COLO668 (cell line): ENCODE data around the gene RBFOX1.

ENCODE experiments used
- DNase-seq: peaks from one replicate; lab custom pipeline; 2025; ENCODE audit not compliant: unreplicated experiment; lab: John Stamatoyannopoulos, UW

The RBFOX1 gene

DNA sequence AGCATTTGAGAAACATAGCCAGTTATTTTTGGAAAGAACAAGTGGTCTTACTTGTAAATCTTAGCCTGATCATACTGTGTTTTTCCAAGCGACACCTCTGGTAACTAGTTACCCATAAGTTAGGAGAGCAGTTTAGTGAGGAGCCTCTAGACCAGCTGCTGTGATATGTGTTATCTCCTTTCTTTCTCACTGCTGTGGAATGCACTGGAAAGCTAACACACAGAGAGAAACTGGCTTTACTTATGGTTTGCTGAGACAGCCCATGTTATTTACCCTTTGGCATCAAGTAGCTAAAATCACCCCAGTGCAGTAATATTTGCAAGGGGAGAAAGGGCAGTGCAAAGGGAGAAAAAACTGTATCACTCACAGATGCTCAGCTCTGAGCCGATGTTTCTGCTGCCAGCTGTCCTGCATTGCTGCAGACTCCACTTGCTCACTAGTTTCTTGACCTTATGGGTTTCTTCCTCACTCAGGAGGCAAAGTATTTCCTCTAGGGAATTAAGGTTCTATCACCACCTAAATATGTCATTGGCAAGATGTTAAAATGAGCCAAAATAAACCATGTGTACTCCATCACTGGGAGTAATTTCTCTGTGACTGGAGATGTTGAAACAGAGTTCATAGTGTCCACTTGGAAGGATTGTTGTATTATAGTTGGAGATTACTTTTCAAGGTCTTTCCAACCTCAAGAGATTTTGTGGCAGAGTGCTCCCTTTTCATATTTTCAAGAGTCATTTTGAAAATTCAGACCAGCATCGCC, 2.3 kb downstream of the RBFOX1 start:
- DNase-seq = no peak

DNA sequence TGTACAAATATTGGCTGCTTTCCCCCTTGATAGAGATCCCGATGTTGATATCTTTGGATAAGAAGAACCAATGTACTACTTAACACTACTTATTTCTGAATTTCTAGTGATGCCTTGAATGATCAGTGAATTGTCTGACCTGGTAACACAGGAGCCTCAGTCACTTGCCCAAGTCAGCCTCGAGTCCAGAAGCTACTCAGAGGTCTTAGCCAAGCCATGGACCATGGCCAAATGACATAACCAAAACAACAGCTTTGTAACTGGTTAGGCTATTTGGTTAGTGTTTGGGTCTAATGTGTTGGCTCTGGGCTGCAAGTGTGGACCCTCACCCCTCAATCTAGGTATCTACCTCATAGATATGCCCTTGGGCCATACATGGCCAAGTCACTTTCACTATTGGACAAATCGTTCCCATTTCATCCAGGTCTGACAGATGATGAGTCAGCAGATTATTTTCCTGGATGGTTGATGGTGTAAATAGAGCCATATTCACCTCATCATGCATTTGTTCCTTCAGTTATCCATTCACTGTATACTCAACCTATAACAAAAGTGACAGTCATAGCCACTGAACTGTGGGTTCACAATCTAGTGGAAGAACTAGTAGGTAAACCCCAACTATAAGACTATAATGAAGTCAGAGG, 3.5 kb downstream of the RBFOX1 start:
- no peak for DNase-seq

DNA sequence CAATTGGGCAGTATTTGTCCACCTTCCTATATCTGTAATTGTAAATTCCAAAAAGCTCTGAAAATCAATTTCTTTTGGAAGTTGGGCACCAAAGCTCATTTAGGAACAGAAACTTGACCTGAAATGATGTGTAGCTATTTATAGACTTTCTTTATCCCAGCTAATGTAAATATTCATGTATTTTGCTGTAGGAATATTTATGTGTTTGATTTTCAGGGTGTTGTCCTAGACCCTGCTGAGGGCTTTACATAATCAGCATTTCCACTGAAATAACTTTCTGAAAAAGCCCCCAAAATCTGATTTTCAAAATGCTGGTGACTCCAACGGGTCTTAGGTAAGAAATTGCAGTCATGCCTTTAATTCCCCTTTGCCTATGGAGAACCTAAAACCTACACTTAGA, 4.1 kb downstream of the RBFOX1 start:
- no peak for DNase-seq

DNA sequence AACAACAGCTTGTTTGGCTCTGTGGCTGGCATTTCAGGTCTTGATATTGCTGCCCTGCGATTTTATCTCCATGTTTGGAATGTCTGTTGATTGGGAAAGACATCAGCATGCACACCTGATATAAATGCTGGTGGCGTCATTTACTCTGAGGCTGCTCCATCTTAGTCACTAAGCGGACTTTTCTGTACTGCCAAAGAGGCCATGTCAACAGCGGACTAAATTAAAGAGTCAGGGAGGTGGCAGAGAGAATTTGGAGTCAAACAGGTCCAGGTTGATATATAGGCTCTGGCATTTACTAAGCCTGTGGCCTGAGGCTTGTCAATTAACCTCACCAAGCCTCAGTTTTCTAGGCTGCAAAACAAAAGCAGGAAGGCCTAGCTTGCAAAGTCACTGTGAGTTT, 6.2 kb downstream of the RBFOX1 start:
- DNase-seq = no peak

DNA sequence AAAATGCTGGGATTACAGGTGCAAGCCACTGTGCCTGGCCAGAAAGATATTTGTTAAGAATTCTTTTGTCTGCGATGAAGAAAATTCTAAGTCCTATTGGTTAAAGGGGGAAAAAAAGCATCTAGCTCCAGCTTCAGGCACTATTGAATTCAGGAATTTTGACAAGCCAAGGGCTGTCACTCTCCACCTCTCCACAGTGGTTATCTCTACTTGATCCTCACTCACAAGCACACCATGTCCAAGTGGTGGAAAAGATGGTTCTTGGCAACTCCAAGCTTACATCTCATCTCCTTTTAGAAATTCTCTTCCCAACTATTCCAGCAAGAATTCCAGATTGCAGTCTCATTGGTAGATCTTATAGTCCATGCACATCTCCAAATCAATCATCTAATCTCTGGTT, 7.1 kb downstream of the RBFOX1 start:
- DNase-seq = no peak

DNA sequence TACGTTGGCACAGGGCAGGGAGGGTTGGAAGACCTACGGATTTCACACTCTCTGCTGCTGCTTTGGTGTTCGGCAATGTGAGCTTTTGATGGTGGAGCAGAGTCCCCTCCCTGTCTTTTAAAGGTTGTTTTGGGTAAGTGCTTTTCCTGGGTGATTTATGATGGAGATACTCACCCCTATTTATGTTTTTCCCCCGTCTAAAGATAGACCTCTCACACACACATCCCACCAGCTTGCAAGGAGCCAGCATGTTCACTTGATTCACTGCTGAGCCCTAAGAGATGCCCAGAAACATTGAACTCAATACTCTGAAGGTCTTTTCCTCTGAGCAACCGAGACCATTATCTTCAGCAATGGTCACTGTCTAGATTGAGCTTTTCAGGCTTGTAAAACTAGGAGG, 8.3 kb downstream of the RBFOX1 start:
- no peak for DNase-seq

DNA sequence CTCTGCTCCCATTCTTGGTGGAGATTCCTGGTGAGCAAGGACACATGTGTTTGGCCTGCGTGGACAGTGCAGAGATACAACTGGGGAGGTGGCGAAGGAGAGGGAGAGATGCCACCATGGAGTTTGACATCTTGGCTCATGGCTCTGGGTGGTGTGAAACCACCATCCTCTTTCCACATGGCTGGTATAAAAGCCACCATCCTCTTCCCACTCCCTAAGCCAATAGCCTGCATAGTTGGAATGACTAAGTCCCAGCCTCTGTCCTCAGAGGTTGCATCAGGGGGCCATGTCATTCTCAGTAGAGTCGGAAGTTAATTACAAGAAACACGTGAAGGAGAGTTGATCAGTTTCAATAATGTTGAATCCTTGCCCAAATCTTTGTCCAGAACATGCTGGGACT, 10.0 kb downstream of the RBFOX1 start:
- no peak for DNase-seq

DNA sequence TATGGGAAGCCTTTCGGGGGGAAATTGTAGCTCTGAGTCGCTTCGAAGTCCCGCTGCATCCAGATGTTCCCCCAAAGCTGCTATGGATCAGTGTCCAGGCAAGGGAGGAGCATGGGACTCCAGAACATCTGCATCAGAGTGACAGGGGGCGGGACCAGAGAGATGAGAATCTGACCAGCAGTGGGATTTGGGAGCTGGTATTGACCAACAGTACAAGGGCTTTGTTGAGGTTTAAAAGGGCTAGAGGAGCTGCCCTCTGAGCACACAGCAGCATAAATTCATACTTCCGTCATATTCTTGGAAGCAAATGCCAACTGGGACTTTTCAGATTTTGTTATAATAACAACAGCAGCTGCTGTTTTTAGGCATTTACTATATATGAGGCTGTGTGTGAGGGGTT, 10.6 kb downstream of the RBFOX1 start:
- no peak for DNase-seq

DNA sequence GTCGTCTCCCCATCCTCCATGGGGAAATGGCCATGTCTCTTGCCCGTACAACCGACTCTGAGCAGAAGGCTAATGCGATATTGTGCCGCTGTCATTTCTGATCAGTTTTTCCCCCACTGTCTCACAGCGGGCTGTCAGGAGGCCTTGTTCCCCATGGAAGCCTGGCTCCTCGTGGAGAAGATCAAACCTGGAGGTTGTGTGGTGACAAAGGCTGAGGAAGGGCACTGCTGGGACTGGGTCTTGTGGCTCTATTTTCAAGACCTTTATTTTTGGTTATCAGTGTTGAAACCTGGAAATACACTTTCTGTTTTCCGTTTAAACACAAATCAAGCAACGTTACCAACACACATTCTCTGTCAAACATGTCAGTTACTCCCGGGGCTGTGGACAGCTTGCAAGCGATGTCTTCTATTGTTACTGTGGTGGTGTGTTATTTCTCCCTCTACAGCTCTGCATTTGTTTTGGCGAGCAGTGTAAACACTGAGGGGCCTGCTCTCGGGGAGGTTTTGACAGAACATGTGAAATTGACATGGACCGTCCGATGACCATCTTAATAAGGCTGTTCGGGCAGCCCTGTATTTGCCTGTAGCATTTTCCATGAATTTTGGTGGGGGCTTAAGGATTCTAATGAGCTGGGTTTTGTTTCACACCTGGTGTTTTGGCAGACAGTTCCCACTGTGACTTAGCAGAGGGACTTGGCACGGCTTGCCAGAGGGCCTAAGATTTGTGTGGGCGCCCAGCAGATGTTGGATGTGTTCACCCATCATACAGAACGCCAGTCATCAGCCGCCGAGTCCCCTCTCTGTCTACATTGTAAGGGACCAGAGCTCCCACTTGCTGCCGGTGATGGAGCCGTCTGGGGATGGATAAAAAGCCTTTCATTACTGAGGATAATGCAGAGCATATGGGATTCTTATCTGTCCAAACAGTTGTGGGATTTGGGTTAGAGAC, 12.5 kb downstream of the RBFOX1 start:
- DNase-seq = no peak

DNA sequence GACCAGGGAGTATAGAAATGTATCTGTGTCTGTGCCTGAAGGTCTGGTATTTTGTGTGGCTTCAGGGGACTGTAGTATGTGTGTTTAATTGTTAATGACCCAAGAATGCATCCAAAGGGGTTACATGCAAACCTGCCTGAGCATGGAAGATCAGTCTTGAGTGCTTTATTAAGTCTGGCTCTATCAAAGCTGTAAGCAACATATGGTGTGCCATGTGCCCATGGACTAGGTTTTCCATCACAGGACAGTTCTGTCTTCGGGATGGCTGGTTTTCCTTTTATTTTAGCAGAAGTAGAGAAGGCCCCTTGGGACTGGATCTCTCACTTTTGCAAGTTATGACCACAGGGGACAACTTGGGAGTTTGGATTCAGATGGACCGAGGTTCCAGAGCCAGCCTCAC, 18.2 kb downstream of the RBFOX1 start:
- DNase-seq = no peak

DNA sequence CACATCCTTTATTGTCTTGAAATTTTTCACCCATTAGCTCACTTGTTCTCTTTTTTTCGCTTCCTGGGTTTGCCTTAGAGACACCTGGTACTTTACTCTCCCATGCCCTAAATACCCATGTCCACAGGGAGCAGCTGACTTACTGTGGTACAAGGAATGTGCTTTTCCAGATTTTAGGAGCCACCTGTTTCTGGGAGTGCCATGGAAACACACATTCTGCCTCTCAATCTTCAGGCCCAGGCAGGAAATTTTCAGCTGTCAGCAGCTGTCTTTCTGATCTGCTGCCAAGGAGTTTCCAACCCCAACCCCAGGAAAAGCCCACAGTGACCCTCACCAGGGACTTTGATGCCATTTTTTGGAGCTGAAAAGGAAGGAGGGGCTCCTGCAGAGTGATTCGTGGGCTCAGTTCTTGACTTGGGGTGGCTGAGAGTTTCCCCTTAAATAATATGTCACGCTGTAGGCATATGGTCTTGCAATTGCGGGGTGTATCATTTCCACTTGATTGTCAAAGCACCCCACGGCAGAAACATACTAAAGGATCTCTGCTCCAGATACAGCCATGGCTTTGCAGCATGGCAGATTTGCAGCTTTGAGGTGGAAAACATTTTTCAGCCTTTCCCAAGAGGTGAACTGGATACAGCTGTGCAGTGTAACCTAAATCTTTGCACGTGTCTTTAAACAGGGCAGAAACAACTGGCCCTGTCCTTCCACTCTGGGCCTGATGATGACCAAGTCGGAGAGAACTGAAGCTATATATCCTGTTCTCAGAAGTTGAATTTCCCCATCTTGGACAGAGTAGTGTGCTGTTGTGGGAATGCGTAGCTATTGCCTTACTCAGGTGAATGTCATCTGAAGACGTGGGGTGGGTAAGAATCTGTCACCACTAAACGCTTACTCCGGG, 19.2 kb downstream of the RBFOX1 start:
- DNase-seq = no peak

DNA sequence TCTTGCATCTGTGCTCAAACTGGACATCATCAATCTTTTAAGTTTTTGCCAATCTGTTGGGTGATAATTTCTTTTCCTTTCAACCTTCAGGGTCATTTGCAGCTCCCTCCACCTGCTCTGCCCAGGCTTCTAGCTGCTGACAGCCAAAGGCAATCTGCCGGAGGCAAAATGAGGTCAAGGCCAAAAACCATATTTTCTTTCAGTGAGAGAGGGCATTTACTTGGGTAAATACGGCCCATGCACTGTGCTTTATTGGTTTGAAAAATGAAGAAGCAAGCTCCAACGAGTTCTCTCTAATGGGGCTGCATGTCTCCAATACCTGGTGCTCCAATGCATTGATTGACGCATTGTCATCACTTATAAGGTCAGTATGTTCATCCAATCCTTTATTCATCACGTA, 23.1 kb downstream of the RBFOX1 start:
- DNase-seq = no peak

DNA sequence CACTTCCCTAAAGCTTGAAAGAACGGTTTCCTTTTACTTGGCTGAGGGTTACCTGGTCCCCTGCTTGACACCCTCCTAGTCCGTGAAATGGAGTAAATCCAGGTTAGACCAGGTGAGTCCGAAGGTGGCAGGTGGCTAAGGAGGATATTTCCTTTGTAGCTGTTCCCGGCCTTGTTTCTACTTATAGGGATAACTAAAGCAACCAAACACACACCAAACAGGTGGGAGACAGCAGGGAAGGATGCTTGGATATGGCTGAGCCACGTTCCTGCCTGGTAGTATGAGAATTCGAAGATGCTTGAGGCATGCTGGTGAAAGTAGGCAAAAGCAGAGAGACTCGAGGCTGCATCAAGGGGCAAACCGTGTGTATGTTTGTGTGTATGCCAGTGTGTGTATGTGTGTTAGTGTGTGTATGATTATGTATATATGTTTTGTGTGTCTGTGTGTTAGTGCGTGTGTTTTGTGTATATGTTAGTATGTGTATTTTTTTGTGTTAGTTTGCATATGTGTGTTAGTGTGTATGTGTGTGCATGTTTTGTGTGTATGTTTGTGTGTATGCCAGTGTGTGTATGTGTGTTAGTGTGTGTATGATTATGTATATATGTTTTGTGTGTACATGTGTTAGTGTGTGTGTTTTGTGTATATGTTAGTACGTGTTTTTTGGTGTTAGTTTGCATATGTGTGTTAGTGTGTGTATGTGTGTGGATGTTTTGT, 28.9 kb downstream of the RBFOX1 start:
- DNase-seq = no peak

DNA sequence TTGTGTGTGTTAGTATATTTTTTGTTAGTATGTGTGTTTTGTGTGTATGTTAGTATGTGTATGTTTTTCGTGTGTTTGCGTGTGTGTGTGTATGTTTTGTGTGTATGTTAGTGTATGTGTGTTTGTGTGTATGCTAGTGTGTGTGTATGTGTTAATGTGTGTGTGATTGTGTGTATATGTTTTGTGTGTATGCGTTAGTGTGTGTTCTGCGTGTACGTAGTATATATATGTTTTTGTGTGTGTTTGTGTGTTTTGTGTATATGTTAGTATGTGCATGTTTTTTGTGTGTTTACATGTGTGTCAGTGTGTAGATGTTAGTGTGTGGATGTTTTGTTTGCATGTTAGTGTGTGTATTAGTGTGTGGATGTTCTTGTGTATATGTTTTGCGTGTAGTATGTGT, 29.6 kb downstream of the RBFOX1 start:
- no peak for DNase-seq

DNA sequence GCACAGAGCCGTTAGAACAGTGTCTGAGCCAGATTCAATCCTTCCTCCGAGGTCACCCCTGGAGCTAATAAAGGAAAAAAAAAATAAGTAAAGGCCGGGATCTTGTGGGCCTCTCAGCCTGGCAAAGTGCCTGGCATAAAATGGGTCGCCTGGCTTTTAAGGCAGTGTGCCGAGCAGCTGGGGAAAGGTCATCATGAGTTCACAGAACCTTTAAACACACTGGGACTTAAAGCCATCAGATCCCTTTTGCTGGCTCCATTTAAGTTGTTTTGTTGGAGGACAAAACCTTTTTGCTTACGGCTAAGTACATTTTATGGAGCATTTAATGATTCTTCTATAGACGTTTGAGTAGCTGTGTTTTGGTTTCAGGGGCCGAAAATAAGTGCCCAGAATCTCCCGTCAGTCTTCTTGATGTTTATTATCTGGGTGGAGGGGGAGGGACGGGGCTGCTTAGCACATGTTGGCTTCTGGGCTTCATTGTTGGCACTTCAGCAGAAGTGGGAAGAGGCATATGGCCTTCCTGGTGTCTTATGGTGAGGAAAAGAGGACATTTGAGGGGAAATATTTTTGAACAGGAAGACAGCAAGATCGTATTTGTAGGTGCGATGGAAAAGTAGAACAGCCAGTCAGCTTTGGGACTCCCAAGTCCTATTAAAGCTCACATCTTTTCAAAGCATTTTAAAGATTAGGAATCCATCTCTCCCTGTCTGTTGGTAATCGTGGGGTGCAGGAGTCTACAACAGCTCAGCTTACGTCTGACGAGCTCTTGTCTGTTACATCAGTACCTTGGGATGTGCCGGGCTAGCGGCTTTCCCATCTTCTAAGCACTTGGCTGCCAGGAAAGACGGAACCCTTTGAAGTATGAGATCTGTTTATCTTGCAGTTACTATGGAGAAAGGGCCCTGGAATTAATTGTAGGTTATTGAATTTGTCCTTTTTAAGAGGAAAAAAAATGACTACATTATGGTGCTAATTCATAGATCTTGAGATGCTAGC, 31.1 kb downstream of the RBFOX1 start:
- no peak for DNase-seq

DNA sequence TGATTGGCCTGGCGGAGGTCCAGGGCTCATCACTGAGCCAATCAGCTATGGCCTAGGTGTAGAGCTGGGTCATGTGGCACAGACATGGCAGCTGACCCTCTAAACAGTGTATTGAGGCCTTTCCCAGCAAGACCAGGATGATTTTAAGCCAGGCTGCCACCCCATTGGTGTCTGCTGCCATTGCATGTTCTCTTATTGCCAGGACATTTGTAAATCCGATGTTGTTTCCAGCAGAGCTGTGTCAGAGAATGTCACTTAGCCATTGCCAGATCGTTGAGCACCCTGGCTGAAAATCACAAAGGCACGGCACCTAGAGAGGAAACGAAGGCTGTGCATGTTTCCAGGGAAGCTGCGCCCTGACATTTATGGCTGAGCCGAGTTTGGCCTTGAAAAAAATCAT, 33.4 kb downstream of the RBFOX1 start:
- DNase-seq = no peak

DNA sequence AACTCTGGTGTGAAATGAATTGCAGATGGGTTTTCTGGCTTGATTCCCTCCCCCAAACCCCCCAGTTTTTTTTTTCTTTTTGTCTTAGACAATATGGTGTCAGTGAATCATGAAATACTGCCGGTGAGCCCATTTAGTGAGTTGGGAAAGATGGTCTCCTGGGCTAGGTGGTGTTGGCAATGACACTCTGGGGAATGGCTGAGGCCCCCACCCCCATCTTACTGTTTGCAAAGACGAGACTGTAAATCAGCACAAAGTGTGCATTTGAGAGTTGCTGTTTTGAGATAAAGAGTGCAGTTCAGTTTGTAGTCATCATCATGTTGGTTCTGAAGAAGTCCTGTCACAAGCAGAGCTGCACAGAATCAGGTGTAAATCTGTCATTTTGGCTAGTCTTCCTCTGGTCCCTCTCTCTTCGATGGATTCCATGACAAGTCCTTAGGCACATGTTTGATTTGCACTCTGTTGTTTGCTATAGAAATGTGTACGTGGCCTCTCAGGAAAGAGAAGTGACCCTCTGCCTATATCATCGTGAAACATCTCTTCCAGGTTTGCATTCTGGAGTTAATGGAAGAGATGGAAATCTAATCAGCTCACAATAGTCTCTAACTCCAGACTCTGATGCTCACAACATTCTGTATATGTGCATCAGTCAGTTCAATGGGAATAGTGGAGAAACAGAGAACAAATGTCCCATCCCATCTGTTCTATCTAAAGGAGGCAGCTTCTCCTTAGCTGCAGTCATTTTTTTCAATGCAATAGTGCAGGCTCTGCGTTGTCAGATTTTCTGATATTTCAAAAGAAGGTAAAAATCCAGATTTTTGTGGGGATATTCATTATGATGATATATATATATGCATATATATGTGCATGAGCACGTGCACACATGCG, 34.6 kb downstream of the RBFOX1 start:
- DNase-seq = no peak

DNA sequence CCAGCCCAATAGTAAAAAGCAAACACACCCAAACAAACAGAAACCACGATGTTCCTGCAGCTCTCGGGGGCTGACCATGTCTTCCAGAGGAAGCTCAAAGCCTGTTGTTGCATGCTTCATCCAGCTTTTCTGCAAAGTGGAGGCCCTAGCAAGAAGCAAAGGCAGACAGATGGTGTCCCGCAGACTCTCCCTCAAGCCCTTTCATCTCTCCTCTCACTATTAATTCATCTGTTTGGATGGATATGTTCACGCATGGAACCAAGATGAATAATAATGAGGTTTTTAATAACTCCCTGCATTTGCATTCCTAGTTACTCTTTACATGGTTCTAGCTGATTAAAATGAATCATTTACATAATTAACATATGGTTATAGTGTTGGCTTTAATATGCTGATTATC, 36.6 kb downstream of the RBFOX1 start:
- no peak for DNase-seq
